HS-27A (cell line): Measurements from ENCODE around the gene FCN2.

Source experiments
- DNase-seq: peaks from one replicate; pipeline ENCODE4 v3.0.0-alpha.2; 2012; ENCODE audit warnings: low read depth, missing footprints

FCN2 gene

DNA sequence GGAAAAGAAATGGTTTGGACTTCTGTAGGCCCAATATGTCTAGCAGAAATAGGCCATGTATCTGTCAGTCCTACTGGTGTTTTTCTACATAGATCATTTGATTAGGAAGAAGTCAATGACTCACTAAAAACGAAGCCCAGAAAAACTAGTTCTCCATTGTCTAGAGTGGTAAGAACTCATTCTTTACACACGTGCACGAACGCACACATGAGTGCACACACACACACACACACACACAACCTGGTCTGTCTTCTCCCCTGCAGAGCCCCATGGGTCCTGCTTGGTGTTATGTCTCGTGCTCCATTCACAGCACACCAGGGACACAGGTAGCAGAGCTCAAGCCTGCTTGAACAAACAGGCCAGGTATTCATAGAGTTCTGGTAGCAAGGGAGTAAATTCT is 52.0 kb downstream of the FCN2 start:
- no peak for DNase-seq

DNA sequence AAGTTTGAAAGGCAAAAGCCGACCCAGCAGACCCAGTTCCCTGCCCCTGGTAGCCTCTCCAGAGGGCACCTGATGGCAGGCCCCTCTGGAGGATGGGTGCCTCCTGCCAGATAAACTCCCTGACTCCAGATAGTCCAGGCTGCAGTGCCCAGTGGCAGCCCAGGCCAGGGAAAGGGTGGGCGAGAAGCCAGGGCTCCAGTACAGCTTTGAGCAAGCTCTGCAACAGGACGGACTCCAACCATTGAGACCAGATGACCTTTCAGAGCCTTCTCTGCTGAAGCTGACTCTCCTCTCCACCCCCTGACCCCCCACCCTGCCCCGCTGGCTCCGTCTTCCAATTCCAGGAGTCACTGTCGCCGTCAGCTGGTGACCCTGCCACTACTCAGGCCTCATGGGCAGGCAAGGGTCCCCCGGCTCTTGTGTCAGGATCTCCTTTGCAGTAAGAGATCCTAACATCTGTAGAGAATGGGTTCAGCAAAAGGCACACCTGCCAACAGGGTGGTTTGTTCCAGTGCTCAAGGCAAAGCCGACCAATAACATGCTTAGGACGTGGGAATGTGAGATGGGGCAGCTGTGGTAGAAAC is 52.6 kb downstream of the FCN2 start:
- no peak for DNase-seq

GRCh38 chr9:134935056-134935640 is 54.5 kb downstream of the FCN2 start:
- DNase-seq = no peak

GRCh38 chr9:134935701-134936345 is 55.2 kb downstream of the FCN2 start:
- DNase-seq = no peak

DNA sequence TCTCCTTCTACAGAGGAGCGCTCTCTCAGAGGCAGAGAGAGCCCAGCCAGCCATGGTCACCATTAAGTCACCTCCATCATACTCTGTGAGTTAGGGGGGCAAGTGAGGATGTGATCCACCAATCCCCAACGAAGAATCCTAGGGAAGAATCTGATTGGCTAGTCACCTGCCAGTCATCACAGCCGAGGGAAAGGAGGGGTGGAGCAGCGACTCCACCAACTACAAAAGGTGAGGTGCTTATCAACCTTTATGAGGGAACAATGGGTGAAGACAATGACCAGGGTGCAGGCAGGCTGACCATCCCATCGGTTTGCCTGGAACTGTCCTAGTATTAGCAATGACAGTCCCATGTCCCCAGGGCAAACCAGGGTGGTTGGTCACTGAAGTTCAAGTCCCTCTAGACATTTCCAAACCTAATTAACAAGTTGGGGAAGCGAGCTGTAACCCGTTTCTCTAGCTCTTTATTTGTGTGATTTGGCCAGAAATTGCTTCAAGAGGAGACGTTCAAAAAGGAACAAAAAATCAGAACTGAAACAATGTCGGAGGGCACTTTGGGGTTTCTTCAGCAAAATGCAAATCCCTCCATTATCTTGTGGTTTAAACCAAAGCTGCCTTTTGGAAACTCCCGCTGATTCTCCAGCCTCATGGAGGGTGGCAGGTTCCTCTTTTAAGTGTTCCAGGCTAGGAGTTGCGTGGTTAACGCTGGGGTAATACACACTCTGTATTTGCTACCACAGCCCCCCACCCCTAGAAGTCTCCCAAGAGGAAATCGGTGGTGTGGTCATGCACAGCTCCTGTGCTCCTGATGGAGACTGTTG is 55.9 kb downstream of the FCN2 start:
- DNase-seq = no peak
